Mesothelial cell of epicardium (in vitro differentiated cells): ENCODE measurements around the gene COL23A1. TPM values are rescaled to one million over a fixed set of nuclear protein-coding genes. Genes with fewer than 3 reads are reported as not detected.

Experiments used
- DNase-seq, 2 experiments: peaks; one replicate each; pipeline ENCODE4 v3.0.0; 2021; ENCODE audit warnings: low spot score in 2 of 2; ENCODE audit not compliant: unreplicated experiment in 2 of 2
- H3K27ac Mint-ChIP-seq: 2 replicates; pipeline ENCODE4 v1.8.0; 2021; ENCODE audit warnings: mixed read lengths
- H3K27me3 Mint-ChIP-seq: 2 replicates; pipeline ENCODE4 v1.8.0; 2021; ENCODE audit warnings: low read depth, mixed read lengths
- H3K36me3 Mint-ChIP-seq: 2 replicates; pipeline ENCODE4 v1.8.0; 2021; ENCODE audit warnings: mixed read lengths
- H3K4me1 Mint-ChIP-seq: 2 replicates; pipeline ENCODE4 v1.8.0; 2021; ENCODE audit warnings: mixed read lengths
- H3K4me3 Mint-ChIP-seq: 2 replicates; pipeline ENCODE4 v1.8.0; 2021; ENCODE audit warnings: mild to moderate bottlenecking, moderate library complexity, mixed read lengths
- H3K9me3 Mint-ChIP-seq: 2 replicates; pipeline ENCODE4 v1.8.0; 2021; ENCODE audit warnings: mixed read lengths
- CTCF ChIP-seq: fragments of 200-600 bp; sonication (generic); IDR thresholded peaks from one replicate; pipeline ENCODE4 v1.5.0; 2021; ENCODE audit warnings: antibody characterized with exemption; ENCODE audit not compliant: unreplicated experiment
- total RNA-seq: library from RNA; stranded (reverse); gene quantifications from 3 replicates; pipeline ENCODE4 v1.2.1, GENCODE V29; 2021

The COL23A1 gene
- total RNA-seq, 1 donor from 2014 or later, result 13.6 TPM

GRCh38 chr5:178436326-178436940 is 153.8 kb downstream of the COL23A1 start:
- Mint-ChIP-seq H3K27ac (no peak overlapping the region), H3K9me3 (no peaks in the 10 kb centered on the region), H3K4me1 (peaks cover 21% of the 10 kb centered on the region), H3K27me3 (no peaks in the 10 kb centered on the region), H3K4me3 (no peak overlapping the region), H3K36me3 (no peaks in the 10 kb centered on the region)
- DNase-seq, result no peak
- TF ChIP-seq CTCF, result no peak

DNA sequence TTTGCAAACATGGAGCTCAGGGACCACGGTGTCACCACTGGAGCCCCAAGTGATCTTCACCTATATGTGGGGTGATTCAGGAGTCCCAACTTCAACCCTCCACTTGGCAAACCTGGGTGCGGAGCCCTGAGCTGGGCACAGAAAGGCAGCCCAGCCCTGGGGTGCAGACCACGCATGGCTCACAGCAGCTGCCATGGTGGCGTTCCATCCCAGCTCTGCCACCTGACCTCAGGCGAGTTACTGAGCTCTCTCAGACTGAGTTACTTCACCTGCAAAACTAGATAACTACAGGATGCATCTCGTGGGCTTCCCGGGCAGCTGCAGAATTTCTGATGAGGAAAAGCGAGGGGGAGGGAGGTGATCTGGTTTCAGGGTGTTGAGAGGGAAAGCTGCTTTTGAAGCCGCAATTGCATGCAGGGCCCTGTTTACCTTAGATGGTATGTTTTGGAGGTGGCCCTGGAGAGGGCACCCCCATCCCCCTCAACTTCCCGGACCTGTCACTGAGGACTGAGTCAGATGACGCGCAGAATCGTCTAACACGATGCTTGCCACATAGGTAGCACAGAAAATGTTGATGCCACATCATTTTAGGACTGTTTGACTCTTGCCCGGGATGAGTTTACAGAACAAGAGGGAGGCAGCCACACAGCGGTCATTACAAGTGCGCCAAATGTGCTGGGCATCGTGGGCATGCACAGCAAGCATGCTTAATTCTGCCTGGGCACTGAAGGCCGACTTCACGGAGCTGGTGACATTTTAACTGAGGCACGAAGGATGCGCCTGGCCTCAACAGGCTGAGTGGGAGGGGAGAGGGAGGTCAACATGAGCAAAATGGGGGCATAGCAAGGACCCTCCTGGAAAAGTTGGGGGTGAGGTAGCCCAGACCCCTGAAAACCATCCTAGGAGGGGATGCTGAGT is 154.6 kb downstream of the COL23A1 start:
- no peak for TF ChIP-seq CTCF
- no peaks in the 10 kb centered on the region for H3K9me3 Mint-ChIP-seq
- no peaks in the 10 kb centered on the region for H3K36me3 Mint-ChIP-seq
- no peaks in the 10 kb centered on the region for H3K27me3 Mint-ChIP-seq
- DNase-seq, result peak in 1 of 2 experiments; percentile 26
- H3K27ac Mint-ChIP-seq, result no peak overlapping the region
- no peak overlapping the region for H3K4me3 Mint-ChIP-seq
- H3K4me1 Mint-ChIP-seq, result peaks cover 21% of the 10 kb centered on the region

DNA sequence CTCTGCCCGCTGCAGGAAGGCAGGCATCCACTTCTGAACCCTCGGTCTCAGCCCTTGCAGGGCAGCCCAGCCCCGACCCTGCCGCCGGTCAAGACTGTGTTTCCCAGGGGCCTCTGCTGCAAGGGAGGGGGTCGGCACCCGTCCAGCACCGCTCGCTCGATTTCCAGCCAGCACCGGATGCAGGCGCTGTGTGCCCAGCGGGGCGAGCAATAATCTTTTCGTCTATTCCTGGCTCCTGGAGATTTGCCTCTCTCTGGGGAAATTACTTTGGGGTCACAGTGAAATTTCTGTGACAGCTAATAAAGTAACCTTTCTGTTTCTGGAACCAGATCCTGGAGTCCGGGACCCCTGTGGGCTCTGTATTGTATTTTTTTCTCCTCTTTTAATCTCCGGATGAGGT is 155.3 kb downstream of the COL23A1 start:
- Mint-ChIP-seq H3K9me3 (no peaks in the 10 kb centered on the region), H3K4me3 (no peak overlapping the region), H3K36me3 (no peaks in the 10 kb centered on the region), H3K4me1 (peaks cover 26% of the 10 kb centered on the region), H3K27ac (no peak overlapping the region), H3K27me3 (no peaks in the 10 kb centered on the region)
- no peak for TF ChIP-seq CTCF
- peak in 1 of 2 experiments; percentile 32 for DNase-seq

GRCh38 chr5:178434016-178434761 is 156.0 kb downstream of the COL23A1 start:
- no peak overlapping the region for H3K27ac Mint-ChIP-seq

More at GRCh38 chr5:178434016-178434761, 156.0 kb downstream of the COL23A1 start:
- Mint-ChIP-seq H3K36me3 (no peaks in the 10 kb centered on the region), H3K9me3 (no peaks in the 10 kb centered on the region), H3K4me1 (peaks cover 27% of the 10 kb centered on the region), H3K4me3 (no peak overlapping the region), H3K27me3 (no peaks in the 10 kb centered on the region)
- DNase-seq, result peak in 1 of 2 experiments; percentile 16
- TF ChIP-seq CTCF, result no peak
